SKM-1 (cell line): ENCODE results near the gene ARFGAP1.
"Not testable (repeated sequence)": the region's sequence is repeated elsewhere in the genome, so short reads cannot be mapped to it uniquely, and the experiment has no call there.

Source experiments
- DNase-seq: peaks from one replicate; lab custom pipeline; 2025; ENCODE audit not compliant: unreplicated experiment; lab: John Stamatoyannopoulos, UW

ARFGAP1 gene

DNA sequence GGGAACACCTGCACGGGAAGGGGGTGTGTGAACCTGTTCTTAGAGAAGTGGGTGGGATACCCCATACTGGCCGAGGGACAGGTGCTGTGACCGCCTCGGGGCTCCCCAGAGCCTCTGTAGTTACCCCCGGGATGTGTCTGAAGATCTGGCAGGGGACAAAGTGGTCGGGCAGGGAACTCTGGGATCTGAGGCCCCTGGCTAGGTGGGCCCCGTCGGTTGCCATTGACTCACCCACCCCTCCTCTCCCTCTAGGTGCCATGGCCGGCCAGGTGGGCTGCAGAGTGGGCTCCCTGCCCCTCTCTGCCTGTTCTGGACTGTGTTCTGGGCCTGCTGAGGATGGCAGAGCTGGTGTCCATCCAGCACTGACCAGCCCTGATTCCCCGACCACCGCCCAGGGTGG lies 32.6 kb upstream of the ARFGAP1 start:
- DNase-seq = no peak

DNA sequence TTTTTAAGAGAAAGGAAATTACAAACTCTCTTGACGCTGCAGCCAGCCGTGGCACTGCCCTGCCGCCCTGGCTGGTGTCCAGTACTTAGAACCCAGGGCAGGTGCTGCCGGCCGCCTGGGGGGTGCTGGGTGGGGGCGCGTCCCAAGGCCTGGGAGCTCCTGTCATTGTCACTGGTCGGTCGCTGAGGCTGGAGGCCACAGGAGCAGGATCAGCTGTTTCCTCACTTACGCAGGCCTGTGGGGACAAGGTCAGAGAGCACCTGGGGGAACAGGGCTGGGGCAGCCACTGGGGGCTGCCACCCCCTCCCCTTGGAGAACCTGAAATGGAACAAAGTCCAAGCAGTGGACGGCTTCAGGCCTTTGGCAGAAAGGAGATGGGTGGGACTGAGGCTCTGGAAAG lies 31.3 kb upstream of the ARFGAP1 start:
- DNase-seq = no peak

DNA sequence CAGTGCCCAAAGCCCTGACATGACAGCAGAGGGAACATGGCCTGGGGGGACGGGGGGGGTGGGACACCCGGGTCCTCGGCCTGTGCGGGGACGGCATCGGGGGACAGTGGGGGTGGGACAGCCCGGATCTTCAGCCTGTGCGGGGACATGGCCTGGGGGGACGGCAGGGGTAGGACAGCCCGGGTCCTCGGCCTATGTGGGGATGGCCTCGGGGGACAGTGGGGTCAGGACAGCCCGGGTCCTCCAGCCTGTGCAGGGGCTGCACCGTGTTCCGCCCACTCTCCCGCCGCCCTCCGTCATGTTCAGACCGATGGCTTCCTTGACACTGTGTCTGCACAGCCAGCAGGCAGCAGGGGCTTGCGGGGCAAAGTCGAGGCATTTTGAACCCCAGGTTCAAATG lies 29.9 kb upstream of the ARFGAP1 start:
- DNase-seq = no peak

DNA sequence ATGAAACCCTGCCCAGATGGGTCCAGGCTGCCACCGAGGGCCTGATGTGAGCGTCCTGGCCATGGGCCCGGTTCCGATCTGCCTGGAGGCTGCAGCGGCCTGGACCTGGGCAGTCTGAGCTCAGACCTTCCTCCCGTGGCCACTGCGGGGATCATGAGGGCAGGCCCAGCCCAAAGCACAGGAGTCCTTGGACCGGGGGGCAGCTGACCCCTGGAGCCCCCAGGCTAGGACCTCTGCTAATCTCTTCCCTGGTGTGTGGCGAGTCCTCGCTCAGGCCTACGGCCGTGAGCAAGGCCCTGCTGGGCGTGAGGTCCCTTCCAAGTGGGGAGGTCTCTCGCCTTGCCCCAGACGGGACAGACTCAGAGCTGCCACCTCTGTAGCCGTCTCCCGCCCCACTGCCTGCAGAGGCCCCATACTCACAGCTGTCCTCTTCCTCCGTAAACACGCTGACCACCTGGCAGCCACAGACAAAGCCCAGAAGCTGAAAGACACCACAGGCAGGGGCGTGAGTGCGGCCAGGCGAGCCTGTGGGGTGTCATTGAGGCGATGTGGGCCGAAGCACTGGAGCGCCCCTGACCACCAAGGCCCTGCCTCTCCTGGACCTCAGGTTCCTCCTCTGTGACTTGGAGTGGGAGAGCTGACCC lies 28.9 kb upstream of the ARFGAP1 start:
- no peak for DNase-seq

DNA sequence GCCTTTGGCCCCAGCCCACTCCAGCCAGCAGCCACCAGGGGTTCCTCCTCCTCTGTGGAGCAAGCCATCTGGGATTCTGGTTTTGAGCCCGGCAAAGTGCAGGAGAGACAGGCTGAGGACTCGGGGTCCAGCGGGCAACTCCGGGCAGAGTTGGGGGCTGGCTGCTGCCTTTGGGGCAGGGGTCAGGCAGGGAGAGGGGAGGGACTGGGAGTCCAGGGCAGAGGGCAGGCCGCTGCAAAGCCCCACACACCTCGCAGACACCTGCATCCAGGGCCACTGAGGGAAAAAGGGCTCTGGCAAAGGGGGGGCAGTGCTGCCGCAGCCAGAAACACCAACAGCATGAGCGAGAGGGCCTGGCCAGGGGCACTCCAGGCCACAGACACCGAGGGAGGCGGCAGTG lies 28.1 kb upstream of the ARFGAP1 start:
- DNase-seq = no peak

DNA sequence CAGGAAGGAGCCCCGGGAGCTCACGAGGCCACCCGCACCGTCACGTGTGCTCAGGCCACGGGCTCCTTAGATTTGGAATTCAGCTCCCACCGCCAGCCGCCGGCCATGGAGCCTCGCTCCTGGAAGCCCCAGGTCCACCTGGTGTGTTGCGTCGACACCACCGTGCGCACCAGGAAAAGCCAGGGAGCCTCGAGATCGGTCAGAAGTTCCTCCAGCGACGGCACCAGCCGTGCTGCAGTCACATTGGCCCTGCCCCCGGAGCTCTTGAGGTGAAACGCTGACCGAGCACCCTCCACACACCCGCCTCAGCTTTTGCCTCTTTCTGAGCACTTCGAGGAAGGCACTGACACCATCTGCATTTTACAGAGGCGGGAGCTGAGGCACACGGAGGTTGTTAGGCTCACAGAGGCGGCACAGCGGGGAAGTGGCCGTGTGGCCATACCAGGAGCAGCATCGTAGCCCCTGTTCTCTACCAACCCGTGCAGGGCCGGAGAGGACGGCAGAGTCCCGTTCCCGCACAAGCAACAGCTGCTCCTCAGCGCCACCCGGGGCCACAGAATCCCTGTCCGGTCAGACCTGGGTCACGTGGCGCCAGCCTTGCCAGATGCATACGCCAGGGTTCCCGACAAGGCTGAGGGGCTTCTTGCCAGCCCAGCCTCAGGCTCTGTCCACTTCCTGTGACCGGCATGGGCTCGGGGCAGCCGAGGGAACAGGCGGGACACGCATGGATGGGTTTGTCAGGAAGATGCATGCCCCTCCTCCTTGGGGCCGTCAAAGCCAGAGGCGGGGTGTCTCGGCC lies 25.9 kb upstream of the ARFGAP1 start:
- no peak for DNase-seq

DNA sequence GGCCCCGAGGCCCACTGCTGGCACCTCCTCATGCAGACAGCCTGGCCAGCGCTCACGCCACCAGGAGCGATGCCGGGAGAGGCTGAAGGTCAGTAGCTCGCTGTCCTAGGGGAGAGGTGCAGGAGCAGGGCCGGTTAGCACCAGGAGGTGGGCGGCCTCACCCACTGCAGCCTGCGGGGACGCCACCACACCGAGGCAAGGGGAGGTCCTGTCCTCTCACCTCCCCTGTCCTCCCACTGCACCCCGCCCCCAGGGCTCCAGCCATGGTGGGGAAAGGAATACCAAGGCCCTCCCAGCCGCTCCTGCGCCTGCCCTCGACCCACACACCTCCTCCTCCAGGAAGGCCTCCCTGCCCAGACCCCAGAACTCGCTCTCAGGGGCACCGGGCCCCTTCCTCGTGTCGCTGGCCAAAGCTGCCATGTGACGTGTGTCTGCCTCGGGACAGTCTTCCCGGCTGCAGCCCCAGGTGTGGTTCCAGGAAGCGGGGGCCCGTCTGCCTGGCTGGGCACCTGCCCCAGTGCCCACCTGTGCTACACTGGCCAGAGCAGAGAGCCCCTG lies 24.9 kb upstream of the ARFGAP1 start:
- no peak for DNase-seq

DNA sequence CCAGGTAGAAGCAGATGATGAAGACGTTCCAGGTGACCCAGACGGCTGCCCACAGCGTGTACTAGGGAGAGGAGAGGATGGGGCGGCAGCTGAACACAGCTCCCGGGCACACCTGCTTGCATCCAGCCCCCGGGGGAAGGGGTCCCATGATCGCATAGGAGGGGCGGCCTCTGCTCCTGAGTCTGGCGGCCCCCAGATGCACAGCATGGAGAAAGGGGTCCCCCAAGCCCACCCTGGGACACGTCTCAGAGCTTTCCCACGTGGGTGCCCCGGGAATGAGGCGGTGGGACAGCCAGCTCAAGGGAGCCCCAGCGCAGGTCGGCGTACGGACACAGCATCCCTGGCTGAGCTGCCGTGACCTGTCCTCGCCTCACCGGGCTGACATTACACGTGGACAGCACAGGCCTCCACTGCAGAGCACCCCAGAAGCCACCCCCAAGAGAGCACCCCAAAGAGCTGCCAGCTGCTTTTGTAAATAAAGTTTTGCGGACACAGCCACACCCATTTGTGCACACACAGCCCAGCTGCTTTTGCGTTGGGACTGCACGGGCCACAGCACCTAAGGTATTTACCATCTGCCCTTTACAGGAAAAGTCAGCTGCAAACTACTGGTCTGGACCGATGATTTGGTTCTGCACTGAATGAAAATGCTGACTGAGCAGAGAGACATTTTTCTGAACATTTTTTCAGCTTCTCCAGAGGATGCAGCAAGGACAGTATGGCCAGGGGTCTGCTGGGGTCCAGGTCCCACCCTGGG lies 23.6 kb upstream of the ARFGAP1 start:
- no peak for DNase-seq

DNA sequence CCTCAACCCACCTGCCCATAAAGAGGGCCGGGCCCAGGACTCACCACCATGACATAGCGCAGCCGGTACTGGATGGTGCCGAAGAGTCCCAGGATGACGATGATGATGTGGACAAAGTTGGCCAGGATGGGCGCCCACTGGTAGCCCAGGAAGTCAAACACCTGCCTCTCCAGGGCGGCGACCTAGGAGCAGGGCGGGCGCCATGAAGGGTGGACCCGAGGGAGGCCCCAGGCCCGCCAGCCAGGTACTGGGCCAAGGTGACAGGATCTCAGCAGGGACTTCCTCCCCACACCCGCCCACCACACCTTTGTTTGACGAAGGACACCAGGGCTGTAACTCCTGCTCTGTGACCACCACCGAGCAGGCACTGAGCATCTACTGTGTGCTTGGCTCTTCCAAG lies 22.7 kb upstream of the ARFGAP1 start:
- DNase-seq = no peak

DNA sequence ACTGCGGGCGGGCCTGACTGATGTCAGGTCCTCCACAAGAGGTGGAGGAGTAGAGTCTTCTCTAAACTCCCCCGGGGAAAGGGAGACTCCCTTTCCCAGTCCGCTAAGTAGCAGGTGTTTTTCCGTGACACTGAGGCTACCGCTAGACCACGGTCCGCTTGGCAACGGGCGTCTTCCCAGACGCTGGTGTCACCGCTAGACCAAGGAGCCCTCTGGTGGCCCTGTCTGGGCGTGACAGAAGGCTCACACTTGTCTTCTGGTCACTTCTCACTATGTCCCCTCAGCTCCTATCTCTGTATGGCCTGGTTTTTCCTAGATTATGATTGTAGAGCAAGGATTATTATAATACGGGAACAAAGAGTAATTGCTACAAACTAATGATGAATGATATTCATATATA lies 21.3 kb upstream of the ARFGAP1 start:
- not testable (repeated sequence) for DNase-seq

DNA sequence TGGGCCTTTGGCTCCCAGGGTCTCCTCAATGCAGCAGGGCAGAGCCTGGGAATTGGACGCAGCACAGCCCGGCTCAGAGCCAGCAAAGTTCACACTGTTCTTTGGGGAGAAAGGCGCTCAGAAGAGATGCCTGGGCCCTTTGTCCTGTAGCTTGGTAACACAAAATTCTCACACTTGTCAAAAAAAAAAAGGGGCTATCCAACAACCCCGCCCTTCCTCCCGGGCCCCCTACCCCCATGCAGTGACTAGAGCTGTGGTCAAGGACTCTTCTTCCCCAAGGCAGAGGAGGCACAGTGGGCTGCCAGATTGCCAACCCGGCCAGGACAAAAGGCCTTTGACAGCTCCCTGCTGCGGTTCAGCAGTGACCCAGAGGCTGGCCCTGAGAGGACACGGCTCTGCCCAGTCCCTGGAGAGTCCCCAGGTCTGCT lies 20.3 kb upstream of the ARFGAP1 start:
- DNase-seq = no peak

DNA sequence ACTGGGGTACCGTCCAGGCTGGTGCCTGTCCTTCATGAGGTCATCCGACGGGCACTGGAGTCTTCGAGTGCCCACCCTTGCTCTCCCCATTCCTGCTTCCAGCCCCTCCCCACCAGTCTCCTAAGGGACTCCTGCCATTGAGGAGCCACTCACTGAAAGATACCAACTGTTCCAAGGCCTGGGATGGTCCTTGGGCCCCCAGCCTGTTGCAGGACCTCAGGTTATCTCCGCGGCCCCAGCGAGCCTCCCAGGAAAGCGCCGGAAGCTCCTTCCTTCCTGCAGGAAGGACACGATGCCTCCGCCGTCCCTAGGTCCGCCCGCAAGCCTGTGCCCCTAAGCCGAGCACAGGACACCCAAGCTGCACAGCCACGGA lies 19.6 kb upstream of the ARFGAP1 start:
- no peak for DNase-seq

DNA sequence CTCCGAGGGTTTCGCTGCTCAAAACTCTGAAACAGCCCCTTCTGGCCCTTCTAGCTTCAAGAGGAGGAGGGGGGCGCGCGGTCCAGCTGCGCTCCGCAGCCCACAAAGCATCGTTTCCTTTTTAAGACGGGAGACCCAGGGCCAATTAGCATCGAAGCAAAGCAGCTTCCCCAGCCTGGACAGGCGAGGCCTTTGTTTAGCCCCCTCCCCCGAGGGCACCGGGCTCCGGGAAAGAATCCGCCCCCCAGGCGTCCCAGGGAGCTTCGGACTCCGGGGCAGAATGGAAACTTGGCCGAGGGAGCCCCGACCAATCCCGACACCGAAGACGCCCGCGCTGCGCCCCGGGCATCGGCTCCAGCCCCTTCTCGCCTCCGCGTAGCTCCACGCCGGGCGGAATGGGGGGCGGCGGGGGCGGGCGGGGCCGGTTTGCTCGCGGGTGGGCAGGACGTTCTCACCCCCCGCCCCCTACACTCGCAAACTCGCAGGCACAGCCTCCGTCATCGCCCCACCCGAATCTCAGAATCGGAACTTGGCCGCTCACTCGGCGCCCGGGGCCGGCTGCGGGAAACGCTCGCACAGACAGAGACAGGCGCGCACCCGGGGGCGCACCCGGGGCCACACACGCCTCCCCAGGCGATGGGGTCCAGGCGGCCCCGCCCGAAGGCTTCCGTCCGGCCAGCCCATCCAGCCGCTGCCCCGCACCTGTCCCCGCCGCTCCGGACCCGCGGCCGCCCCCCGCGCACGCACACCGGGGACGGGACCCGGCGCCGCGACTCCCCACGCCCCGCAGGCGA lies 19.0 kb upstream of the ARFGAP1 start:
- no peak for DNase-seq

DNA sequence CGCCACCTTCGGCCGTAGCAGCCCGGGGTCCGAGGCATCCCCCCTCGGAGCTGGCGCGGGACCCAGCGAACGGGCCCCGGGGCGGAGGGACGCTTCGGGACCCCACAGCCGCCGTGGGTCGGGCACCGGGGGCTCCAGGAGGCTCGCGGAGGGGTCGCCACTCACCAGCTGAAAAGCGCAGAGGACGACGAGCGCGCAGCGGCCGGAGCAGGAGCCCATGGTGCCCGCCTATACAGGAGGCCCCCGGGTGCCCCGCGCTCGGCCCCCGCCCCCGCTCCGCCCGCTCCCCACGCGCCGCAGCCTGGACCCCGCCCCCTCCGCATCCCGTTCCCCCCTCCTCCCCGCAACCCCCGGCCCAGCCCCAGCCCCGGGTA lies 18.4 kb upstream of the ARFGAP1 start, which contains the start of gene NKAIN4:
NKAIN4 (minus strand) TSS at position 232 of the 374 bp plus-strand sequence; CDS start at position 219, 13 bp downstream.
- DNase-seq = no peak

DNA sequence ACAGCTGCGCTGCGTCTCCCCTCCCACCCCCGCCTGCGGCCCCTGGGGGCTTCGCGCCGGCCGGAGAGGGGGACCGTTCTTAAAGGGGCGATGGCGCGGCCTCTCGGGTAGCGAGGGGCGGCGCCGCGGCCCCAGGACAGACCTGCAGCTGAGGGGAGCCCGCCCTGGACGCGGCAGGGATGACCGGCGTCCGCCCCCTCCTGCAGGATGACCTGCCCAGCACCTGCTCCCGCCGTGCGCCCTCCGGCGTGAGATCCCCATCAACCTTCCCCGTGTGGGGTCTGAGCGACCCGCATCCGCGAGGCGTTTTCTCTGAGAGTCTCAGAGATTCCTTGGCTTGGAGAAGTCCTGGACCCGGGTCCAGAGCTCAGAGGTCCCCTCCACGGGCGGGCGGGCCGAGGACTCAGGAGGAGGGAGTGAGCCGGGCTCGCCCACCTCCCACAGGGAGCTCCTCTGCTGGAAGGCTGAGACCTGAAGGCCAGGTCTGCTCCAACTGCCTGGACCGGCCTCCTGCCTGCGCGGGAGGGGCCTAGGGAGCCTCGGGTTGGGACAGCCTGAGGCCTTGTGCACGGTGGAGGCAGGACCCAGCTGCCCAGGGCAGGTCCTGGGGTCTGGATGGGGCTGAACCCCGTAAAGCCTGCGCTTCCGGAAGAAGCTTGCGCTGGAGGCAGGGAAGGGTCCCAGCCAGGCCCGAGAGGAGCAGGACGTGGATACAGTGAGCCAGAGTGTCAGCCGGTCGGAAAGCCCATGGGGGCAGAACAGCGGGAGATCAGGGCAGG lies 17.8 kb upstream of the ARFGAP1 start:
- no peak for DNase-seq

DNA sequence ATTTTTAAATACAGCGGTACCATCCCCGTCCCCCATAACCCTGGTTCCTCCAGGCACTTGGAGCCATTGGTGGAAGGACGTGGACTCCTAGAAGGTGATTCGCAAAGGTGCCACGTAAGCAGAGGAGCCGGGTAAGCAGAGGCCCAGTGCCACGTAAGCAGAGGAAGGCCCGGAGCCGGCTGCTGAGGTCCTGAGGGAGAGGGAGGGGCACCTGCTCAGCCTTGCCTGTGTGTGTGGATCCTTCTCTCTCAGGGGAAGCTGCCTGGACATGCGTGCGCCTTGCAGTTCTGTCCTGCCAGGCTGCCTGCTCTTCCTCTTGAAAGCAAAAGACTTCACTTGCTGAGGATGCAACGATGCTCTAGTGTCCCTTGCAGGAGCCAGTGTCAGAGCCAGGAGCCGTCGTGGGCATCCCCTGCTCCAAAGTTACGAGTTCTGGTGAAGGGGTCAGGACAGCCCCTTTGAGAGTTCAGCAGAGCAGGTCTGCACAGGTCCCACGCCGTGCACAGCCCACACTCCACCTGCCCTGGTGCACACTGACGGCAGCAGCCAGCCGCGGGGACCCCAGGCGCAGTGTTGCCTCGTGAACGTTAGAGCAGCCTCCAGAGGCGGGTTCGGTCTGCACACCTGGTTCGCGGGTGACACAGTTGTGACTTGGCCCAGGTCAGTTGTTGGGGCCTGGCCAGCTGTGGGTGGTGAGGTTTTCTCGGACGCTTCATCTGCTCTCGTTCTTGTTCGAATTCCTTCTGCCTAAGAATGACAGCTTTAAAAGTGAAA lies 16.5 kb upstream of the ARFGAP1 start:
- no peak for DNase-seq

DNA sequence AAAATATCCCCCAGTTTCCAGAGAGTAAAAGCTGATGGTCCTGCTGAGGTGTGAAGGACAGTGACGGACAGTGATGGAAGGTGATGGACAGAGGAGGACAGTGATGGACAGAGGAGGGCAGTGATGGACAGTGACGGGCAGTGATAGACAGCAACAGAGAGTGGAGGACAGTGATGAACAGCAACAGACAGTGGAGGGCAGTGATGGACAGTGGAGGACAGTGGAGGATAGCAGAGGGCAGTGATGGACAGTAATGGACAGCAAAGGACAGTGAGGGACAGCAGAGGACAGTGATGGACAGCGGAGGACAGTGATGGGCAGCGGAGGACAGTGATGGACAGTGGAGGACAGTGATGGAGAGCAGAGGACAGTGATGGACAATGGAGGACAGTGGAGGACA lies 15.7 kb upstream of the ARFGAP1 start:
- DNase-seq = no peak

DNA sequence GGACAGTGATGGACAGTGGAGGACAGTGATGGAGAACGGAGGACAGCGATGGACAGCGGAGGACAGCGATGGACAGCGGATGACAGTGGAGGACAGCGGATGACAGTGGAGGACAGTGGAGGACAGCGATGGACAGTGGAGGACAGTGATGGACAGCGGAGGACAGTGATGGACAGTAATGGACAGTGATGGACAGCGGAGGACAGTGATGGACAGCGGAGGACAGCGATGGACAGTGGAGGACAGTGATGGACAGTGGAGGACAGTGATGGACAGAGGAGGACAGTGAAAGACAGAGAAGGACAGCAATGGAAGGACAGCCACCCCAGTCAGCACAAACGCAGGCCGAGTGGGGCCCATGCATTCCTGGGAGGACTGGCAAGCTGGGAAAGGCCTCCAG lies 15.0 kb upstream of the ARFGAP1 start:
- DNase-seq = no peak

DNA sequence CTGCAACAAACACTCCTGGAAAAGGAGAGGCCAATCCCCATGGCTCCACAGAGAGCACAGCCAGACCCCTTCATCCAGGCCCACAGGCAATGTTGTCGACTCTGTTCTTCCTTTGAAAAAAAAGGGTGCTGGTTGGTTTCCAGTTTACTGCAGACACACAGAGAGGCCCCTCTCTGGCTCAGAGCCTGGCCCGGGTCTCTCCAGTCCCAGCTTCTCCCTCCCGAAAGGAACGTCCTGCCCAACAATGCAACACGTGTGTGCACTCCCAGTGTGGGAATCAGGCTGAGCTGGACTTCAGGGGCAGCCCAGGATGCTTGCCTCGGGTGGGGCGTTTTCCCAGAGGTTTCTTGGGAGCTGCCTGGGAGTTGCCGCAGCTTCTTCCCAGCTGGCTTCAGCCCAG lies 13.8 kb upstream of the ARFGAP1 start:
- DNase-seq = no peak
